Thyroid gland (tissue), 4 donors: ENCODE measurements around the gene HES4.

Experiments
- POLR2A ChIP-seq, 2 donors: fragments of 450-650 bp; IDR thresholded peaks; one replicate each; pipeline ENCODE4 v1.6.1; 2017; ENCODE audit warnings: antibody characterized with exemption in 2 of 2, mild to moderate bottlenecking in 2 of 2, moderate library complexity in 1 of 2
- TF ChIP-seq, protein P1 (sequence below), 6 experiments: fragments of 200-600 bp in 3 of 6; fragments of 450-650 bp in 3 of 6; sonication (generic) in 3 of 6; IDR thresholded peaks; one replicate each; pipeline ENCODE4 v1.5.1; 2016 to 2019; ENCODE audit warnings: antibody characterized with exemption in 6 of 6, mild to moderate bottlenecking in 2 of 6, inconsistent platforms in 1 of 6, moderate library complexity in 1 of 6

DNA sequence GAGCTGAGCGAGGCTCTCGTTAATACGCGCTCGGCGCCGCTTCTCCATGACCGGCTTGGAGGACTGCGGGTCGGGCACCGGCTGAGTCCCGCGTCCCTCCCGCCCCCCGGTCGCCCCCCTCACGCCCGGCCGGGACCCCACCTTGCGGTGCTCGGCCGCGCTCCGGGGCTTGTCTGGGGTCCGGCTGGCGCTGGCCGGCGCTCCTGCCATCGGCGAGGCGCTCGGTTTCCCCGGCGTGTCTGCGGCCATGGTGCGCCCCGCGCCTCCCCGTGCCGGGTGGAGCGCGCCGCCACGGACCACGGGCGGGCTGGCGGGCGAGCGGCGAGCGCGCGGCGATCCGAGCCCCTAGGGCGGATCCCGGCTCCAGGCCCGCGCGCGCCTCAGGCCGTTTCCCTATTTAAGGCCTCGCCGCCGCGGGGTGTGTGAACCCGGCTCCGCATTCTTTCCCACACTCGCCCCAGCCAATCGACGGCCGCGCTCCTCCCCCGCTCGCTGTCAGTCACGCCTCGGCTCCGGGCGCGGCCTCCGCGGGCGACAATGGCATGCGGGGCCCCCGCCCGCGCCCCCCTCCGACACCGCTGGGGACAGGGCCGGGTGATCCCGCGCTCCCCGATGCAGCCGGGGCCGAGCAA lies at the start of gene HES4:
- TF ChIP-seq, protein P1, sequence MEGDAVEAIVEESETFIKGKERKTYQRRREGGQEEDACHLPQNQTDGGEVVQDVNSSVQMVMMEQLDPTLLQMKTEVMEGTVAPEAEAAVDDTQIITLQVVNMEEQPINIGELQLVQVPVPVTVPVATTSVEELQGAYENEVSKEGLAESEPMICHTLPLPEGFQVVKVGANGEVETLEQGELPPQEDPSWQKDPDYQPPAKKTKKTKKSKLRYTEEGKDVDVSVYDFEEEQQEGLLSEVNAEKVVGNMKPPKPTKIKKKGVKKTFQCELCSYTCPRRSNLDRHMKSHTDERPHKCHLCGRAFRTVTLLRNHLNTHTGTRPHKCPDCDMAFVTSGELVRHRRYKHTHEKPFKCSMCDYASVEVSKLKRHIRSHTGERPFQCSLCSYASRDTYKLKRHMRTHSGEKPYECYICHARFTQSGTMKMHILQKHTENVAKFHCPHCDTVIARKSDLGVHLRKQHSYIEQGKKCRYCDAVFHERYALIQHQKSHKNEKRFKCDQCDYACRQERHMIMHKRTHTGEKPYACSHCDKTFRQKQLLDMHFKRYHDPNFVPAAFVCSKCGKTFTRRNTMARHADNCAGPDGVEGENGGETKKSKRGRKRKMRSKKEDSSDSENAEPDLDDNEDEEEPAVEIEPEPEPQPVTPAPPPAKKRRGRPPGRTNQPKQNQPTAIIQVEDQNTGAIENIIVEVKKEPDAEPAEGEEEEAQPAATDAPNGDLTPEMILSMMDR (IDR thresholded peaks at IDR 0.05): no peak
- peak; percentile 45 to 84 for TF ChIP-seq POLR2A (IDR thresholded peaks at IDR 0.05)
